ENCODE data around the gene UQCRHL.

GRCh38 chr1:15835741-15836510 is 28.5 kb upstream of the UQCRHL start:
- TF ChIP-seq, protein P1, sequence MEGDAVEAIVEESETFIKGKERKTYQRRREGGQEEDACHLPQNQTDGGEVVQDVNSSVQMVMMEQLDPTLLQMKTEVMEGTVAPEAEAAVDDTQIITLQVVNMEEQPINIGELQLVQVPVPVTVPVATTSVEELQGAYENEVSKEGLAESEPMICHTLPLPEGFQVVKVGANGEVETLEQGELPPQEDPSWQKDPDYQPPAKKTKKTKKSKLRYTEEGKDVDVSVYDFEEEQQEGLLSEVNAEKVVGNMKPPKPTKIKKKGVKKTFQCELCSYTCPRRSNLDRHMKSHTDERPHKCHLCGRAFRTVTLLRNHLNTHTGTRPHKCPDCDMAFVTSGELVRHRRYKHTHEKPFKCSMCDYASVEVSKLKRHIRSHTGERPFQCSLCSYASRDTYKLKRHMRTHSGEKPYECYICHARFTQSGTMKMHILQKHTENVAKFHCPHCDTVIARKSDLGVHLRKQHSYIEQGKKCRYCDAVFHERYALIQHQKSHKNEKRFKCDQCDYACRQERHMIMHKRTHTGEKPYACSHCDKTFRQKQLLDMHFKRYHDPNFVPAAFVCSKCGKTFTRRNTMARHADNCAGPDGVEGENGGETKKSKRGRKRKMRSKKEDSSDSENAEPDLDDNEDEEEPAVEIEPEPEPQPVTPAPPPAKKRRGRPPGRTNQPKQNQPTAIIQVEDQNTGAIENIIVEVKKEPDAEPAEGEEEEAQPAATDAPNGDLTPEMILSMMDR (IDR thresholded peaks at IDR 0.05), result peak in 1 of 5 experiments; percentile 31
- TF ChIP-seq POLR2A (IDR thresholded peaks at IDR 0.05), result peak; percentile 77 to 90
